HEK293T (cell line): Measurements from ENCODE around the gene SMG1.

Experiments used
- CTCF ChIA-PET: fragments of 350-600 bp; formaldehyde crosslinking; extraction: SDS; loops from one replicate; lab custom pipeline; 2021; ENCODE audit warnings: antibody characterized with exemption, inconsistent platforms; lab: Yijun Ruan, JAX
- POLR2A ChIA-PET: fragments of 350-600 bp; formaldehyde crosslinking; extraction: SDS; loops from one replicate; lab custom pipeline; 2020; ENCODE audit warnings: antibody characterized with exemption, inconsistent platforms; lab: Yijun Ruan, JAX
- DNase-seq: peaks from one replicate; pipeline ENCODE4 v3.0.0; 2012; ENCODE audit warnings: mixed read lengths; ENCODE audit errors: extremely low spot score
- ARNT ChIP-seq: fragments of 450-650 bp; IDR thresholded peaks from 2 replicates; pipeline ENCODE4 v1.6.1; 2017; ENCODE audit warnings: mild to moderate bottlenecking
- BHLHE40 ChIP-seq: fragments of 450-650 bp; IDR thresholded peaks from 2 replicates; pipeline ENCODE4 v1.6.1; 2016; ENCODE audit warnings: mild to moderate bottlenecking, moderate library complexity, borderline replicate concordance
- CTBP1 ChIP-seq: fragments of 450-650 bp; IDR thresholded peaks from 2 replicates; pipeline ENCODE4 v1.6.1; 2016; ENCODE audit warnings: borderline replicate concordance
- ELF4 ChIP-seq: fragments of 450-650 bp; IDR thresholded peaks from 2 replicates; pipeline ENCODE4 v1.6.1; 2017; ENCODE audit warnings: antibody characterized with exemption
- FOXA1 ChIP-seq: fragments of 450-650 bp; IDR thresholded peaks from 2 replicates; pipeline ENCODE4 v1.6.1; 2016; ENCODE audit warnings: mild to moderate bottlenecking
- FOXK2 ChIP-seq: fragments of 450-650 bp; IDR thresholded peaks from 2 replicates; pipeline ENCODE4 v1.6.1; 2016; ENCODE audit warnings: mild to moderate bottlenecking
- FOXM1 ChIP-seq: fragments of 450-650 bp; IDR thresholded peaks from 2 replicates; pipeline ENCODE4 v1.6.1; 2017; ENCODE audit warnings: mild to moderate bottlenecking, borderline replicate concordance
- HDGF ChIP-seq: fragments of 450-650 bp; IDR thresholded peaks from 2 replicates; pipeline ENCODE4 v1.6.1; 2017; ENCODE audit warnings: antibody characterized with exemption, borderline replicate concordance
- L3MBTL2 ChIP-seq: fragments of 450-650 bp; conservative IDR thresholded peaks from 2 replicates; pipeline ENCODE4 v1.6.1; 2016; ENCODE audit warnings: mild to moderate bottlenecking
- LEF1 ChIP-seq: fragments of 450-650 bp; IDR thresholded peaks from 2 replicates; pipeline ENCODE4 v1.6.1; 2017; ENCODE audit warnings: mild to moderate bottlenecking, borderline replicate concordance
- NFRKB ChIP-seq: fragments of 450-650 bp; IDR thresholded peaks from 2 replicates; pipeline ENCODE4 v1.6.1; 2016; ENCODE audit warnings: mild to moderate bottlenecking, moderate library complexity
- PKNOX1 ChIP-seq: fragments of 450-650 bp; IDR thresholded peaks from 2 replicates; pipeline ENCODE4 v1.6.1; 2016
- SP1 ChIP-seq: fragments of 450-650 bp; IDR thresholded peaks from 2 replicates; pipeline ENCODE4 v1.6.1; 2017
- SUZ12 ChIP-seq: fragments of 450-650 bp; IDR thresholded peaks from 2 replicates; pipeline ENCODE4 v1.6.1; 2016; ENCODE audit warnings: mild to moderate bottlenecking
- TARDBP ChIP-seq: fragments of 450-650 bp; IDR thresholded peaks from 2 replicates; pipeline ENCODE4 v1.6.1; 2016
- ZNF384 ChIP-seq: fragments of 450-650 bp; IDR thresholded peaks from 2 replicates; pipeline ENCODE4 v1.6.1; 2016

SMG1 gene

GRCh38 chr16:18799500-18799899, 126.7 kb downstream of the SMG1 start:
- CTCF ChIA-PET = no interaction called here
- DNase-seq = no peak
- POLR2A ChIA-PET = interaction anchor here (1.7 to 5.7 kb wide), 2 partner anchors 10 to 147 kb away, joined by 3 to 172 read pairs; partner anchors contain the start of gene RPS15A
- TF ChIP-seq TARDBP (no peak), ZNF384 (no peak), L3MBTL2 (no peak), ARNT (no peak), HDGF (no peak), FOXK2 (no peak), FOXA1 (no peak), BHLHE40 (no peak), PKNOX1 (no peak), LEF1 (no peak)

GRCh38 chr16:18797746-18798145, 128.5 kb downstream of the SMG1 start:
- TF ChIP-seq LEF1 (no peak), PKNOX1 (no peak), ZNF384 (no peak), ELF4 (no peak), FOXK2 (no peak), TARDBP (no peak), CTBP1 (no peak), FOXA1 (no peak), BHLHE40 (no peak)
- DNase-seq = no peak
- ChIA-PET CTCF (no interaction called here), POLR2A (interaction anchor here (5.7 kb wide), 1 partner anchor 8 kb away, joined by 172 read pairs; the partner anchor contains the start of gene RPS15A)

GRCh38 chr16:18796377-18796776, 129.8 kb downstream of the SMG1 start:
- CTCF ChIA-PET = no interaction called here
- POLR2A ChIA-PET = no interaction called here
- no peak for TF ChIP-seq SP1
- no peak for TF ChIP-seq SUZ12
- TF ChIP-seq HDGF = no peak
- TF ChIP-seq FOXK2 = no peak
- TF ChIP-seq ELF4 = no peak
- TF ChIP-seq CTBP1 = no peak
- TF ChIP-seq BHLHE40 = no peak
- no peak for TF ChIP-seq LEF1
- TF ChIP-seq FOXM1 = no peak
- no peak for TF ChIP-seq TARDBP
- no peak for TF ChIP-seq PKNOX1
- no peak for TF ChIP-seq L3MBTL2
- no peak for TF ChIP-seq FOXA1
- TF ChIP-seq ZNF384 = no peak
- no peak for TF ChIP-seq NFRKB
- no peak for TF ChIP-seq ARNT
- no peak for DNase-seq

- ChIA-PET CTCF (no interaction called here), POLR2A (interaction anchor here (7.1 kb wide), 1 partner anchor 7 kb away, joined by 172 read pairs; the partner anchor contains the start of gene ARL6IP1)
- no peak for TF ChIP-seq BHLHE40
- no peak for TF ChIP-seq ZNF384
- TF ChIP-seq L3MBTL2 = no peak
- no peak for TF ChIP-seq CTBP1
- no peak for TF ChIP-seq ELF4
- no peak for TF ChIP-seq SUZ12
- TF ChIP-seq HDGF = no peak
- TF ChIP-seq FOXM1 = no peak
- TF ChIP-seq ARNT = no peak
- no peak for TF ChIP-seq SP1
- no peak for TF ChIP-seq LEF1
- TF ChIP-seq NFRKB = no peak
- no peak for TF ChIP-seq FOXA1
- no peak for TF ChIP-seq FOXK2
Observed at GRCh38 chr16:18792836-18793433, 133.3 kb downstream of the SMG1 start.

GRCh38 chr16:18789850-18790706, 136.1 kb downstream of the SMG1 start, which contains the start of gene RPS15A:
TSS of gene RPS15A (minus strand) at chr16:18790334. CDS start at chr16:18789113, 1,221 bp downstream.
- POLR2A ChIA-PET = interaction anchor here (0.6 to 7.1 kb wide), 22 partner anchors 10 to 765 kb away, joined by 3 to 172 read pairs (median 4); partner anchors contain the start of genes ARL6IP1, CLEC19A, COQ7 and TMC7
- peak; percentile 94 for TF ChIP-seq NFRKB
- peak; percentile 96 for TF ChIP-seq ZNF384
- no peak for TF ChIP-seq ARNT
- 0 out of 2 replicates have a peak, but pooled peaks have one; percentile 18 for TF ChIP-seq L3MBTL2
- no peak for TF ChIP-seq HDGF
- peak; percentile 85 for TF ChIP-seq ELF4
- CTCF ChIA-PET = interaction anchor here (1.0 kb wide), 1 partner anchor 12 kb away, joined by 6 read pairs; the partner anchor contains the start of gene ARL6IP1
- DNase-seq = peak; percentile 97

More at GRCh38 chr16:18792836-18793433, 133.3 kb downstream of the SMG1 start:
- no peak for DNase-seq
